ENCODE measurements around the gene MT1G.
"Not testable (repeated sequence)": the region's sequence is repeated elsewhere in the genome, so short reads cannot be mapped to it uniquely, and the experiment has no call there.

Gene MT1G

GRCh38 chr16:56677474-56677873 is 9.6 kb upstream of the MT1G start:
- Histone ChIP-seq H3K4me3 (ENCODE audit: low read depth in 1 of 5, low read length in 5 of 5) (no peak overlapping the region), H3K9me3 (ENCODE audit: control insufficient read depth in 5 of 5, low read length in 5 of 5) (no peaks in the 10 kb centered on the region), H3K36me3 (ENCODE audit: control insufficient read depth in 5 of 5, insufficient read depth in 5 of 5, low read length in 5 of 5) (no peaks in the 10 kb centered on the region), H3K27me3 (ENCODE audit: control insufficient read depth in 5 of 5, insufficient read depth in 4 of 5, low read length in 5 of 5) (peaks cover 0 to 16% (median 0%) of the 10 kb centered on the region in 5 donors), H3K27ac (ENCODE audit: low read depth, low read length) (no peak overlapping the region), H3K9ac (ENCODE audit: low read length in 5 of 5) (no peak overlapping the region), H3K4me1 (ENCODE audit: control insufficient read depth in 5 of 5, insufficient read depth in 5 of 5, low read length in 5 of 5) (peaks cover 3 to 16% (median 13%) of the 10 kb centered on the region in 5 donors)

GRCh38 chr16:56675685-56676210 is 7.9 kb upstream of the MT1G start:
- peaks cover 0 to 4% (median under 1%) of the 10 kb centered on the region in 5 donors for H3K4me1 ChIP-seq (ENCODE audit: control insufficient read depth in 5 of 5, insufficient read depth in 5 of 5, low read length in 5 of 5)
- H3K27ac ChIP-seq (ENCODE audit: low read depth, low read length) = no peak overlapping the region
- H3K36me3 ChIP-seq (ENCODE audit: control insufficient read depth in 5 of 5, insufficient read depth in 5 of 5, low read length in 5 of 5) = no peaks in the 10 kb centered on the region
- H3K9me3 ChIP-seq (ENCODE audit: control insufficient read depth in 5 of 5, low read length in 5 of 5) = no peaks in the 10 kb centered on the region
- H3K27me3 ChIP-seq (ENCODE audit: control insufficient read depth in 5 of 5, insufficient read depth in 4 of 5, low read length in 5 of 5) = peaks cover 0 to 16% (median under 1%) of the 10 kb centered on the region in 5 donors
- no peak overlapping the region for H3K9ac ChIP-seq (ENCODE audit: low read length in 5 of 5)
- H3K4me3 ChIP-seq (ENCODE audit: low read depth in 1 of 5, low read length in 5 of 5) = no peak overlapping the region

GRCh38 chr16:56674570-56674969 is 6.7 kb upstream of the MT1G start:
- peaks cover 0 to 24% (median 4%) of the 10 kb centered on the region in 5 donors for H3K27me3 ChIP-seq (ENCODE audit: control insufficient read depth in 5 of 5, insufficient read depth in 4 of 5, low read length in 5 of 5)

GRCh38 chr16:56673921-56674320 is 6.1 kb upstream of the MT1G start:
- peaks cover 0 to 30% (median 6%) of the 10 kb centered on the region in 5 donors for H3K27me3 ChIP-seq (ENCODE audit: control insufficient read depth in 5 of 5, insufficient read depth in 4 of 5, low read length in 5 of 5)
- no peaks in the 10 kb centered on the region for H3K36me3 ChIP-seq (ENCODE audit: control insufficient read depth in 5 of 5, insufficient read depth in 5 of 5, low read length in 5 of 5)
- H3K4me3 ChIP-seq (ENCODE audit: low read depth in 1 of 5, low read length in 5 of 5) = no peak overlapping the region
- no peaks in the 10 kb centered on the region for H3K9me3 ChIP-seq (ENCODE audit: control insufficient read depth in 5 of 5, low read length in 5 of 5)
- H3K27ac ChIP-seq (ENCODE audit: low read depth, low read length) = no peak overlapping the region
- no peak overlapping the region for H3K9ac ChIP-seq (ENCODE audit: low read length in 5 of 5)
- H3K4me1 ChIP-seq (ENCODE audit: control insufficient read depth in 5 of 5, insufficient read depth in 5 of 5, low read length in 5 of 5) = peaks cover 0 to 14% (median 8%) of the 10 kb centered on the region in 5 donors

More at GRCh38 chr16:56674570-56674969, 6.7 kb upstream of the MT1G start:
- not testable (repeated sequence) for H3K9ac ChIP-seq (ENCODE audit: low read length in 5 of 5); H3K4me3 ChIP-seq (ENCODE audit: low read depth in 1 of 5, low read length in 5 of 5); H3K27ac ChIP-seq (ENCODE audit: low read depth, low read length); H3K9me3 ChIP-seq (ENCODE audit: control insufficient read depth in 5 of 5, low read length in 5 of 5); H3K36me3 ChIP-seq (ENCODE audit: control insufficient read depth in 5 of 5, insufficient read depth in 5 of 5, low read length in 5 of 5); H3K4me1 ChIP-seq (ENCODE audit: control insufficient read depth in 5 of 5, insufficient read depth in 5 of 5, low read length in 5 of 5)

- H3K27me3 ChIP-seq (ENCODE audit: control insufficient read depth in 5 of 5, insufficient read depth in 4 of 5, low read length in 5 of 5) = peaks cover 0 to 35% (median 15%) of the 10 kb centered on the region in 5 donors
- H3K9ac ChIP-seq (ENCODE audit: low read length in 5 of 5) = no peak overlapping the region
- no peaks in the 10 kb centered on the region for H3K9me3 ChIP-seq (ENCODE audit: control insufficient read depth in 5 of 5, low read length in 5 of 5)
- peaks cover 0 to 19% (median 12%) of the 10 kb centered on the region in 5 donors for H3K4me1 ChIP-seq (ENCODE audit: control insufficient read depth in 5 of 5, insufficient read depth in 5 of 5, low read length in 5 of 5)
- H3K27ac ChIP-seq (ENCODE audit: low read depth, low read length) = no peak overlapping the region
- no peak overlapping the region for H3K4me3 ChIP-seq (ENCODE audit: low read depth in 1 of 5, low read length in 5 of 5)
- no peaks in the 10 kb centered on the region for H3K36me3 ChIP-seq (ENCODE audit: control insufficient read depth in 5 of 5, insufficient read depth in 5 of 5, low read length in 5 of 5)
Observed at GRCh38 chr16:56672761-56673536, 5.1 kb upstream of the MT1G start.

- not testable (repeated sequence) for H3K36me3 ChIP-seq (ENCODE audit: control insufficient read depth in 5 of 5, insufficient read depth in 5 of 5, low read length in 5 of 5); H3K9me3 ChIP-seq (ENCODE audit: control insufficient read depth in 5 of 5, low read length in 5 of 5); H3K9ac ChIP-seq (ENCODE audit: low read length in 5 of 5); H3K27ac ChIP-seq (ENCODE audit: low read depth, low read length); H3K4me3 ChIP-seq (ENCODE audit: low read depth in 1 of 5, low read length in 5 of 5)
- Histone ChIP-seq H3K27me3 (ENCODE audit: control insufficient read depth in 5 of 5, insufficient read depth in 4 of 5, low read length in 5 of 5) (peaks cover 0 to 39% (median 15%) of the 10 kb centered on the region in 5 donors), H3K4me1 (ENCODE audit: control insufficient read depth in 5 of 5, insufficient read depth in 5 of 5, low read length in 5 of 5) (peaks cover 0 to 25% (median 17%) of the 10 kb centered on the region in 5 donors)
Observed at GRCh38 chr16:56672171-56672570, 4.3 kb upstream of the MT1G start.

GRCh38 chr16:56671691-56672090 is 3.8 kb upstream of the MT1G start:
- peaks cover 0 to 36% (median 15%) of the 10 kb centered on the region in 5 donors for H3K27me3 ChIP-seq (ENCODE audit: control insufficient read depth in 5 of 5, insufficient read depth in 4 of 5, low read length in 5 of 5)
- not testable (repeated sequence) for H3K36me3 ChIP-seq (ENCODE audit: control insufficient read depth in 5 of 5, insufficient read depth in 5 of 5, low read length in 5 of 5)

GRCh38 chr16:56670620-56670934 is 2.7 kb upstream of the MT1G start:
- no peak overlapping the region for H3K4me3 ChIP-seq (ENCODE audit: low read depth in 1 of 5, low read length in 5 of 5)
- peaks cover 0 to 32% (median 15%) of the 10 kb centered on the region in 5 donors for H3K27me3 ChIP-seq (ENCODE audit: control insufficient read depth in 5 of 5, insufficient read depth in 4 of 5, low read length in 5 of 5)
- peaks cover 0 to 21% (median 17%) of the 10 kb centered on the region in 5 donors for H3K4me1 ChIP-seq (ENCODE audit: control insufficient read depth in 5 of 5, insufficient read depth in 5 of 5, low read length in 5 of 5)
- H3K36me3 ChIP-seq (ENCODE audit: control insufficient read depth in 5 of 5, insufficient read depth in 5 of 5, low read length in 5 of 5) = no peaks in the 10 kb centered on the region
- H3K9me3 ChIP-seq (ENCODE audit: control insufficient read depth in 5 of 5, low read length in 5 of 5) = no peaks in the 10 kb centered on the region
- no peak overlapping the region for H3K27ac ChIP-seq (ENCODE audit: low read depth, low read length)
- no peak overlapping the region for H3K9ac ChIP-seq (ENCODE audit: low read length in 5 of 5)

More at GRCh38 chr16:56671691-56672090, 3.8 kb upstream of the MT1G start:
- not testable (repeated sequence) for H3K9me3 ChIP-seq (ENCODE audit: control insufficient read depth in 5 of 5, low read length in 5 of 5); H3K4me3 ChIP-seq (ENCODE audit: low read depth in 1 of 5, low read length in 5 of 5); H3K27ac ChIP-seq (ENCODE audit: low read depth, low read length); H3K9ac ChIP-seq (ENCODE audit: low read length in 5 of 5)
- H3K4me1 ChIP-seq (ENCODE audit: control insufficient read depth in 5 of 5, insufficient read depth in 5 of 5, low read length in 5 of 5) = peaks cover 0 to 25% (median 17%) of the 10 kb centered on the region in 5 donors

- H3K4me3 ChIP-seq (ENCODE audit: low read depth in 1 of 5, low read length in 5 of 5) = no peak overlapping the region
- no peak overlapping the region for H3K27ac ChIP-seq (ENCODE audit: low read depth, low read length)
- H3K27me3 ChIP-seq (ENCODE audit: control insufficient read depth in 5 of 5, insufficient read depth in 4 of 5, low read length in 5 of 5) = peaks cover 0 to 28% (median 15%) of the 10 kb centered on the region in 5 donors
- no peak overlapping the region for H3K9ac ChIP-seq (ENCODE audit: low read length in 5 of 5)
- no peaks in the 10 kb centered on the region for H3K36me3 ChIP-seq (ENCODE audit: control insufficient read depth in 5 of 5, insufficient read depth in 5 of 5, low read length in 5 of 5)
- H3K9me3 ChIP-seq (ENCODE audit: control insufficient read depth in 5 of 5, low read length in 5 of 5) = no peaks in the 10 kb centered on the region
- H3K4me1 ChIP-seq (ENCODE audit: control insufficient read depth in 5 of 5, insufficient read depth in 5 of 5, low read length in 5 of 5) = peaks cover 0 to 21% (median 17%) of the 10 kb centered on the region in 5 donors
Observed at GRCh38 chr16:56669840-56670619, 2.2 kb upstream of the MT1G start.

All from subcutaneous abdominal adipose tissue (tissue), 5 donors.